ENCODE measurements around the gene TMEM89.

DNA sequence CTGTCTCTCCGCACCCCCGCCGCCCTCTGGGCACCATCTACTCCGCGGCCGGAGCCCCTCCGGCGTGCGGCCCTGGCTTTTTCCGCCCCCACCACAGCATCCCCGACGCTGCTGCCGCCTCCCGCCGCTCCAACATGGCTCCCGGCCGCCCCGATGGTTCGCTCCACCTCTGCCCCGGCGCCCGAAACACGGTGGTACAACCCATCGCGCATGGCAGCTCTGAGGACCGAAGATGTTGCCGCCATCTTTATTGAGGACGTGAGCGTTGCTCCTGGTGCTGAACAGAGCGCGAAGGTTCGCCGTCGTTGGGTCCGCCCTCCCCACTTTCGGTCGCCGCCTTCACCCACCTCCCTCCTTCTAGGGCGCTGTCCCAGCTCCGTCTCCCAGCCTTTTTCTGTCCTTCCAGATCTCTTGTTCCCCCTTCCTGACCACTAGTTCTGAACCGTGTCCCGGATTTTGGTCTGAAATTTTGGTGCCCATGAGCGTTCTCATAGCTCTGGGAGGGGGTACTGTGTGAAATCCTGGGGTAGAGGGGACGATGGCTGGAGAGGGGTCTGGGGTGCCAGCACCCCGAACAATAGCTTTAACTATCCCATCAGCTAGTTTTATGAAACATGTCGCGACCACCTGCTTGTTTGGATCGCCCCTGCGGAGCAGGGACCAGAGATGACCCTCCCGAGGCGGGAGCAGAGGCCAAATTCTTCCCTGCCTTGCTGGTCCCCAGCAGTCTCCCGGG, 41.4 kb upstream of the TMEM89 start, which contains the start of gene CELSR3:
- TF ChIP-seq POLR2AphosphoS5 (IDR thresholded peaks at IDR 0.05; ENCODE audit: low read depth, low read length) = no peak; the same call in 1 of the 2 replicates
- TF ChIP-seq, protein P1, sequence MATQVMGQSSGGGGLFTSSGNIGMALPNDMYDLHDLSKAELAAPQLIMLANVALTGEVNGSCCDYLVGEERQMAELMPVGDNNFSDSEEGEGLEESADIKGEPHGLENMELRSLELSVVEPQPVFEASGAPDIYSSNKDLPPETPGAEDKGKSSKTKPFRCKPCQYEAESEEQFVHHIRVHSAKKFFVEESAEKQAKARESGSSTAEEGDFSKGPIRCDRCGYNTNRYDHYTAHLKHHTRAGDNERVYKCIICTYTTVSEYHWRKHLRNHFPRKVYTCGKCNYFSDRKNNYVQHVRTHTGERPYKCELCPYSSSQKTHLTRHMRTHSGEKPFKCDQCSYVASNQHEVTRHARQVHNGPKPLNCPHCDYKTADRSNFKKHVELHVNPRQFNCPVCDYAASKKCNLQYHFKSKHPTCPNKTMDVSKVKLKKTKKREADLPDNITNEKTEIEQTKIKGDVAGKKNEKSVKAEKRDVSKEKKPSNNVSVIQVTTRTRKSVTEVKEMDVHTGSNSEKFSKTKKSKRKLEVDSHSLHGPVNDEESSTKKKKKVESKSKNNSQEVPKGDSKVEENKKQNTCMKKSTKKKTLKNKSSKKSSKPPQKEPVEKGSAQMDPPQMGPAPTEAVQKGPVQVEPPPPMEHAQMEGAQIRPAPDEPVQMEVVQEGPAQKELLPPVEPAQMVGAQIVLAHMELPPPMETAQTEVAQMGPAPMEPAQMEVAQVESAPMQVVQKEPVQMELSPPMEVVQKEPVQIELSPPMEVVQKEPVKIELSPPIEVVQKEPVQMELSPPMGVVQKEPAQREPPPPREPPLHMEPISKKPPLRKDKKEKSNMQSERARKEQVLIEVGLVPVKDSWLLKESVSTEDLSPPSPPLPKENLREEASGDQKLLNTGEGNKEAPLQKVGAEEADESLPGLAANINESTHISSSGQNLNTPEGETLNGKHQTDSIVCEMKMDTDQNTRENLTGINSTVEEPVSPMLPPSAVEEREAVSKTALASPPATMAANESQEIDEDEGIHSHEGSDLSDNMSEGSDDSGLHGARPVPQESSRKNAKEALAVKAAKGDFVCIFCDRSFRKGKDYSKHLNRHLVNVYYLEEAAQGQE (IDR thresholded peaks at IDR 0.05; ENCODE audit: insufficient read depth in 1 of 2, low read depth in 2 of 2, low read length in 1 of 2) = no peak
- TF ChIP-seq, protein P2, sequence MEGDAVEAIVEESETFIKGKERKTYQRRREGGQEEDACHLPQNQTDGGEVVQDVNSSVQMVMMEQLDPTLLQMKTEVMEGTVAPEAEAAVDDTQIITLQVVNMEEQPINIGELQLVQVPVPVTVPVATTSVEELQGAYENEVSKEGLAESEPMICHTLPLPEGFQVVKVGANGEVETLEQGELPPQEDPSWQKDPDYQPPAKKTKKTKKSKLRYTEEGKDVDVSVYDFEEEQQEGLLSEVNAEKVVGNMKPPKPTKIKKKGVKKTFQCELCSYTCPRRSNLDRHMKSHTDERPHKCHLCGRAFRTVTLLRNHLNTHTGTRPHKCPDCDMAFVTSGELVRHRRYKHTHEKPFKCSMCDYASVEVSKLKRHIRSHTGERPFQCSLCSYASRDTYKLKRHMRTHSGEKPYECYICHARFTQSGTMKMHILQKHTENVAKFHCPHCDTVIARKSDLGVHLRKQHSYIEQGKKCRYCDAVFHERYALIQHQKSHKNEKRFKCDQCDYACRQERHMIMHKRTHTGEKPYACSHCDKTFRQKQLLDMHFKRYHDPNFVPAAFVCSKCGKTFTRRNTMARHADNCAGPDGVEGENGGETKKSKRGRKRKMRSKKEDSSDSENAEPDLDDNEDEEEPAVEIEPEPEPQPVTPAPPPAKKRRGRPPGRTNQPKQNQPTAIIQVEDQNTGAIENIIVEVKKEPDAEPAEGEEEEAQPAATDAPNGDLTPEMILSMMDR (IDR thresholded peaks at IDR 0.05) = no peak

Measured in Panc1 (cell line).